Stimulated activated CD4-positive, alpha-beta T cell treated with anti-CD3 and anti-CD28 coated beads, Interleukin-15, amount 100 ng/mL, for 48 hours (primary cell): Measurements from ENCODE around the gene ANKRD9.
"Not testable (repeated sequence)": the region's sequence is repeated elsewhere in the genome, so short reads cannot be mapped to it uniquely, and the experiment has no call there.

Source experiments
- DNase-seq, 2 donors: peaks; one replicate each; pipeline ENCODE4 v3.0.0-alpha.2; 2020; ENCODE audit warnings: low read depth in 2 of 2

The ANKRD9 gene

DNA sequence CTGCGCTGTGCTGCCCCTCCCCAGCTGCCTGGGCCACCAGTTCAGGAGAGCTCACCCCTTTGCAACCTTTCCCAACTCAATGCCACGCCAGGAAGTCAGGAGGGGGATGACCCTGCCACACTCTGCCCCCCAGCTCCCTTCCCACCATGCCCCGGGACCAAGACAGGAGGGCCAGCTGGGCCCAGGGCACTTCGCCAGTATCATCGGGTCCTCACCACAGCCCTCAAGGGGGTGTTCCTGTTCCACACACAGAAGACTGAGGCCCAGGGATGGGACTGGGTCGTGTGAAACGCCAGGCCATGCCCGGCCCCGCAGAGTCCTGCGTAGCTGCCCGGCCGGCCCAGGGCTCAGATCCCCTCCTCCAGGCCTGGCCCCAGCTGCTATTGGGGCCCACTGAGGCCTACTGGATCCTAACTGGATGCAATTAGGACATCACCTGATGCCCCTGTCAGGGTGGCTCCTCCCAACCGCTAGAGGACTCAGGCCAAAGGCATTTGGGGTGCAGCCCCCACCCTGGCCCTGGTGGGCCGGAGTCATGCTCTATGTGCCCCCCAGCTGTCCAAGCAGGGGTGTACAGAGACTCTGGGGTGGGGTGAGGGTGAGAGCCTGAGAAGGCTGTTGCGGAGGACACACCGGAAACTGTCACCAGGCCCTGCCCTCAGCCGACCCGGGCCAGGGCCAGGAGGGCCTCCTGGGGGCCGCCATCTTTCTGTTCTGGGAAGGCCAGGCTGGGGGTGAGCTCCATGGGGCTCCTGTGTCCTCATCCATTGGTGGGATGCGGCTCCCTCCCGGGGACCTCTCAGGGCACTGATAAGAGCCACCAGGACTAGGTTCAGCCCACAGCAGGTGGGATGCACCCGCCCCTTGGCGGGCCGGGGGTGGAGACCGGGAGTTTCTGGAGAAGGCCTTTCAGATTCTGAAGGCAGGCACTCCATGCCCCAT lies 29.3 kb upstream of the ANKRD9 start:
- no peak for DNase-seq

DNA sequence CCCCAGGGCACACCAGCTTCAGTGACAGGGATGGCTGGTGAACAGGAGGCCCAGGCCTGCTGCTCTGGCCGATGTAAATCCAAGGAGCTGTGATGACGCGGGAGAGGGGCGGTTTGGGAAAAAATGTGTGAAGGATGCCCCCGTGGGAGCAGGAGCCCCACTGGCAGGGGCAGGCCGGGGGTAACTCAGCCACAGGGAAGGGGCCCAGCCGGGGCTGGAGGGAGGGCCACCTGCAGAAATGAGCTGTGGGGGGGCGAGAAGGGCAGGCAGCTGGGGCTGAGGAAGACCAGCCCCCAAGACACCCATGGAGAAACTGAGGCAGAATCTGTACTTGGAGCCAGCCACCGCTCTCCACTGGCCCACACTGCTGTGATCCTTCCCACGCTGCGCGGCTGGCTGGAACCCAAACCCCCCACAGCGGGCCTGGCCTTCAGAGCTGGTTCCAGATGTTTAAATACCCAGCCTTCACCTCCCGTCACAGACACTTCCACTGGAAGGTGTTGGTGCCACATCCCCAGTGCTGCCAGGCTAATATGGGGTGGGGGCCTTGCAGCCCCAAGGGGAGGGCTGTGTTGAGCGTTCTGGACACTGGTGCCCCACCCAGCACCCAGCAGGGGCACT lies 28.5 kb upstream of the ANKRD9 start:
- DNase-seq: no peak

DNA sequence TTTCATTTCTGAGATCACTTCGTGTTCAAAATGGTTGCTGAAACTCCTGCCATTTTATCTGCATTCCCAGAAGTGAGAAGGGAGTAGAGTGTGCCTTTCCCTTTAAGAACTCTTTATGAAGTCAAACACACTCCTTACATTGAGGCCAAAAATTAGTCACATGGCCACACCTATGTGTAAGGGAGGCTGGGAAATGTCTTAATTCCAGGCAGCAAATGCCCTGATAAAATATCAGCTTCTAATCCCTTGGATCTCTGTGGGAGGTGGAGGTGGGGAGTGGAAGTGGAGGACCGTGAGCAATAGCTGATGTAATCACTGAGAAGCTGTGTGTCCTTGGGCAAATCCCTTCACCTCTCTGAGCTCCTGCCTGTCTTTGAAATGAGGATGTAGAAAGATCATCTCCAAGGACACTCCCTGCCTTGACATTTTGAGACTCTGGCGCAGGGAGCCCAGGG lies 22.7 kb upstream of the ANKRD9 start:
- DNase-seq: no peak

DNA sequence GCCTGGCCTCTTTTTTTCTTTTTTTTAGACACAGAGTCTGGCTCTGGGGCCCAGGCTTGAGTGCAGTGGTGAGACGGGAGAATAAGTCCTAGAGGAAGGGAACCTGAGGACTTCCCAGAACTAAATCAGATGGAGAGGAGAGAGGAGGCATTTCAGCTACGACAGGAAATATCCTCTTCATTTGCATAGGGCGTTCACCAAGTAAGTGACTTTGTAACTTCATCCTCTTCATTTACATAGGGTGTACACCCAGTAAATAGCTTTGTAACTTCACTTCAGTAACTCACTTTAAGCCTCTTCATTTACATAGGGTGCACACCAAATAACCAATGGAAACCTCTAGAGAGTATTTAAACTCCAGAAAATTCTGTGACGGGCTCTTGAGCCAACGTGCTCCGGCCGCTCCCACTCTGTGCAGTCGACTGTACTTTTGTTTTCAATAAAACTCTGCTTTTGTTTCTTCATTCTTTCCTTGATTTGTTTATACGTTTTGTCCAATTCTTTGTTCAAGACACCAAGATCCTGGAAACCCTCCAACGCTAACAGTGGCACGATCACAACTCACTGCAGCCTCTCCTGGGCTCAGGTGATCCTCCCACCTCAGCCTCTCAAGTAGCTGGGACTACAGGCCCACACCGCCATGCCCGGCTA lies 21.4 kb upstream of the ANKRD9 start:
- no peak for DNase-seq

DNA sequence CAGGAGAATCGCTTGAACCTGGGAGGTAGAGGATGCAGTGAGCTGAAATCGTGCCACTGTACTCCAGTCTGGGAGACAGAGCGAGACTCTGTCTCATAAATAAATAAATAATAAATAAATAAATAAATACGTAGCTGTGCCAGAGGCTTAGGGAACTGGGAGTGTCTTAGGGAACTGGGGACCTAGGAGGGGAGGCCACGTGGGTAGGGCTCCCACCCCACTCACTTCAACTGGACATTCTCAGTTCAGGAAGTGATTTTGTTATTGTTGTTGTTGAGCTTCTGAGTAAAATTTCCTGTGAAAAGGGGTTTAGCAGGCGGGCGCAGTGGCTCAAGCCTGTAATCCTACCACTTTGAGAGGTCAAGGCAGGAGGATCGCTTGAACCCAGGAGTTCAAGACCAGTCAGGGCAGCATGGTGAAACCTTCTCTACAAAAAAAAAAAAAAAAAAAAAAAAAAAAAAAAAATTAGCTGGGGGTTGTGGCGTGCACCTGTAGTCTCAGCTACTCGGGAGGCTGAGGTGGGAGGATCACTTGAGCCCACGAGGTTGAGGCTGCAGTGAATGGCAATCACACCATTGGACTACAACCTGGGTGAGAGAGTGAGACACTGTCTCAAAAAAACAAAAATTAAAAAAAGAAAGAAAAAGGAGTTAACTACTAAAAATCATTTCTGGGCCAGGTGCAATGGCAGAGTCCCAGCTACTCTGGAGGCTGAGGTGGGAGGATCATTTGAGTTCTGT lies 19.0 kb upstream of the ANKRD9 start:
- DNase-seq: no peak

DNA sequence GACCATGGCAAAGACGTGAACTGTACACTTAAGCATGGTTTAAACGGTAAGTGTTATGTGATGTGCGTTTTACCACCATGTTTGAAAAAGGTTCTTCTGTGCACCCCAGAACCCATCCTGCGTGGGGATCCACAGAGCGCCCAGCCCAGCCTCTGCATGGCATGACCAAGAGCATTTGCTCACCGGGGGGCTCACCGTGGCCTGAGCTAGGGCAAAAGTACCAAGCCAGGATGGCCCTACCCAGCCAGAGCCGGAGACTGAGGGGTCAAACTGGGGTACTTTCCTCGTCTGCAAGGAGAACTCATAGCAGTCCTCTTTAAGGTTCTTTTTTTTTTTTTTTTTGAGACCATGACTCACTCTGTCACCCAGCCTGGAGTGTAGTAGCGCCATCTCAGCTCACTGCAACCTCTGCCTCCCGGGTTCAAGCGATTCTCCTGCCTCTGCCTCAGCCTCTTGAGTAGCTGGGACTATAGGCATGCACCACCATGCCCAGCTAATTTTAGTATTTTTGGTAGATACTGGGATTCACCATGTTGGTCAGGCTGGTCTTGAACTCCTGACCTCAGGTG lies 16.4 kb upstream of the ANKRD9 start:
- no peak for DNase-seq

DNA sequence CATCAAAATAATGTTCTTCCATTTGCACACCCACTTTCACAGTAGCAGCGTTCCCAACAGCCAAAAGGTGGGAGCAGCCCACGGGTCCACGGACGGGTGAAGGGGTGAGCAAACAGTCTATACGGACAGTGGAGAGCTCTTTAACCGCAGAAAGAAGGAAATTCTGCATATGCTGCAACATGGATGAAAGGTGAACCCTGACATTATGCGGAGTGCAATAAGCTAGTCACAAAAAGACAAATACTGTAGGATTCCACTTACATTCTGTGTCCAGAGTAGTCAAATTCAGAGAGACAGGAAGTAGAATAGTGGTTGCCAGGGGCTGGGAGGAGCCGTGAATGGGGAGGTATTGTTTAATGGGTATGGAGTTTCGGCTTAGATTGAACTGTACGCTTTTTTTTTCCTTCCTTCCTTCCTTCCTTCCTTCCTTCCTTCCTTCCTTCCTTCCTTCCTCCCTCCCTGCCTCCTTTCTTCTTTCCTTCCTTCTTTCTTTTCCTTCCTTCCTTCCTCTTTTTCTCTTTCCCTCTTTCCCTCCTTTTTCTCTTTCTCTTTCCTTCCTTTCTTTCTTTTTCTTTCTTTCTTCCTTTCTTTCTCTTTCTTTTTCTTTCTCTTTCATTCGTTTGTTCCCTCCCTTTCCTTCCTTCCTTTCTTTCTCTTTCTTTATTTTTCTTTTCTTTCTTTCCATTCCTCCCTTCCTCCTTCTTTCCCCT lies 15.8 kb upstream of the ANKRD9 start:
- no peak for DNase-seq

DNA sequence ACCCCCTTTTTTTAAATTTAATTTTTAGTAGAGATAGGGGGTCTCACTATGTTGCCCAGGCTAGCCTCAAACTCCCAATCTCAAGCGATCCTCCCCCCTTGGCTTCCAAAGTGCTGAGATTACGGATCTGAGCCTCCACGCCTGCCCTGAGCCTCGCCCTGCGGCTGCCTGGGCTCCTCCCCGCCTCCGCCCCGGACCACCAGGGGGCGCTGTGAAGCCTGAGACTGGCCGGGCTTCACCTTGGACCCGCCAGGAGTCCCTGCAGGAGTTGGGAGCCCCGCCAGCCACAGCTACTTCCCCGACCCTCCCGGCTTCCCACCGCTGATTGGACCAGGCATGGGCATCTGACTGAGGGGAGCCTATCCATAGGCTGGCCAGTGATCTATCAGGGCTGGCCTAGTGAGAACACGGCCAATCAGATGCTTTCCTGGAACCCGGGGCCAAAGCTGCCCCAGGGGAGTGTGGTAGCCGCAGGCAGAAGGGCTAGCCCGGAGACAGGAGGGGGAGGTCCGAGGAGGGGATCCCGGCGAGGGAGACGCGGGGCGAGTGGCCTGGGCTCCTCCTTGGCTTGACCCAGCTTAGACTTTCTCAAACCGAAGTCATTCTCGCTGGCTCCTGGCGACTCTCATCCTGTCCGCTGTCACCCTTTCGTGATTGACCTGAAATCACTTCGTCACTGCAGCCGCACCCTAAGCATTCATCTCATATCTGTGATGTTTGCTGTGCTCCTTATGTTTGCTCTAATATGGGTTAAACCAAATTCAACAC lies 15.1 kb upstream of the ANKRD9 start:
- DNase-seq: peak; percentile 95

DNA sequence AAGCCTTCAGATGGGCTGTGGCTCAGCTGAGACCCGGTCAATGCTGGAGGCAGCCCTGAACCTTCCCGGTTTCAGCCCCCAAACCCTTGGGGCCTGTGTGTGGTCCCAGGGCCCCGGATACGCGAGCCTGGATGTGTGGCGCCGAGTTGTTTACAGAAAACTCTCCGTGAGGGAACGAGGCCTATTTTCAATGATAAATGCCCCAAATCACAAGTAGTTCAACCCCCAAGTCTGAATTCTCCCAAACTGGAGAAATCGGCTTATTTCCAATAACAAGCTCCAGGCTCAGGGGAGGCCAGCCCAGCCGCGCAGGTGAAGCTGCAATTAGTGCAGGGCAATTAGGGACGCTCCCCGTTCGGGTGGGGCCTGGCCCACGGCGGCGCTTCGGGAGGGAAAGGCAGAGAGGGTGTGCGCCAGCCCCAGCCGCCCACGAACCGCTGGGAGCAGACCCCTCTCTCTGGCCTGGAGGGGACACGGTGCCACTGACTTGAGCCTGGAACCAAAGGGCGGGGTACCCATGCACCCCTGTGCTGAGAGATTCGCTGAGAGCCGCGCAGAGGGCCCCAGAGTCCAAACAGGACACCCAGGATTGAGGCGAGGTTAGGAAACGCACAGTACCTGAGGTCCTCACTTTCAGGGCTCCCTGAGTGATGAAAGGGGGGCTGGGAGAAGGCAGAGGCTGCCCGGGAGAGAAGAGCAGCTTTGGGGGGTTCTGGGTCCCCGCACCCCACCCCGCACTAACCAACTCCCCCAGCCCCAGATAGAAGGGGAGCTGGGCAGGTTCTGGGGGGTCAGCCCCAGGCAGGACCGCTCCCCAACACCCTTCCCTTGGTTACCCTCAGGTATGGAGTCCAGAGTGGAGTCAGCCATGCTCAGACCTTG lies 14.2 kb upstream of the ANKRD9 start:
- no peak for DNase-seq

DNA sequence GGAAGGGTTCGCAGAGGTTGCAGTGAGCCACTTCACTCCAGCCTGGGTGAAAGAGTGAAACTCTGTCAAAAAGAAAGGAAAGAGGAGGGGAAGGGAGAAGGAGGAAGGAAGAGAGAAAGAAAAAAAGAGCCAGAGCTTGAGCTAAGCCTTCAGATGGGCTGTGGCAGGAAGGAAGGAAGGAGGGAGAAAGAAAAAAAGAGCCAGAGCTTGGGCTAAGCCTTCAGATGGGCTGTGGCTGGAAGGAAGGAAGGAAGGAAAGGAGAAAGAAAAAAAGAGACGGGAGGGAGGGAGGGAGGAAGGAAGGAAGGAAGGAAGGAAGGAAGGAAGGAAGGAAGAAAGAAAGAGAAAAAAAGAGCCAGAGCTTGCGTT lies 13.6 kb upstream of the ANKRD9 start:
- DNase-seq: no peak

DNA sequence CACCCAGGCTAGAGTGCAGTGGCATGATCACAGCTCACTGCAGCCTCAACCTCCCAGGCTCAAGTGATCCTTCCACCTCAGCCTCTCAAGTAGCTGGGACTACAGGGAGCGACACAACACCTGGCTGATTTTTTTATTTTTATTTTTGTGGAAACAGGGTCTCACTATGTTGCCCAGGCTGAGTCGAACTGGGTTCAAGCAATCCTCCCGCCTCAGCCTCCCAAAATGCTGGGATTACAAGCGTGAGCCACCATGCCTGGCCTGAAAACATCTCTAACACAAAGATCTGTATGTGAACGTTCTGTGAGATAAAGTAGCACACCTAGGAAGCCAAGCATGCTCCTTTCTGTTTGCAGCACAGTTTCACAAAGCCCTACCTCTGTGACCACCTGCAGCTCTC lies 10.1 kb upstream of the ANKRD9 start:
- not testable (repeated sequence) for DNase-seq

DNA sequence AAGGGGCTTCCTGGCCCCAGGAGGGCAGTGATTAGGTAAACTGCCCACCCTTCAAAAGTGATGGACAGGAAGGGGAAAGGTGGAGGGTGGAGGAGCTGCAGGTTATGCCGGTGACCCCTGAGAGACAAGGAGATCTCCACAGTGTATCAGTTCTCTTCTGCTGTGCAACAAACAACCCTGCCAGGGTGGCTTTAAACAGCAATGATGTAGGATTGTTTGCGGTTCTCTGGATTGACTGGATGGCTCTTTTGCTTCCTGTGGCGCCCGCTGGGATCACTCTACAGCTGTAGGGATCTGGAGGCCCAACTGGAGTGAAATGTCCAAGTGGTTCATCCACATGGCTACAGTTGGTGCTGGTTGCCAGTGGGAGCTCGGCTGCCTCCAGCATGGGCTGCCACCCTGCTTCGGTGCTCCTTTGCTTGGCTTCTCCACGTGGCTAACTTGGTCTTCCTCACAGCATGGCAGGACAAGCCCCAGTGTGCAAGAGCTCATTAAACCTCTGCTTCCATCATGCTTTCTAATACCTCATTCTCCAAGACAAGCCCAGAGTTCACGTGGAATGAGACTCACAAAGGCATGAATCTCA lies 8.6 kb upstream of the ANKRD9 start:
- DNase-seq: no peak

DNA sequence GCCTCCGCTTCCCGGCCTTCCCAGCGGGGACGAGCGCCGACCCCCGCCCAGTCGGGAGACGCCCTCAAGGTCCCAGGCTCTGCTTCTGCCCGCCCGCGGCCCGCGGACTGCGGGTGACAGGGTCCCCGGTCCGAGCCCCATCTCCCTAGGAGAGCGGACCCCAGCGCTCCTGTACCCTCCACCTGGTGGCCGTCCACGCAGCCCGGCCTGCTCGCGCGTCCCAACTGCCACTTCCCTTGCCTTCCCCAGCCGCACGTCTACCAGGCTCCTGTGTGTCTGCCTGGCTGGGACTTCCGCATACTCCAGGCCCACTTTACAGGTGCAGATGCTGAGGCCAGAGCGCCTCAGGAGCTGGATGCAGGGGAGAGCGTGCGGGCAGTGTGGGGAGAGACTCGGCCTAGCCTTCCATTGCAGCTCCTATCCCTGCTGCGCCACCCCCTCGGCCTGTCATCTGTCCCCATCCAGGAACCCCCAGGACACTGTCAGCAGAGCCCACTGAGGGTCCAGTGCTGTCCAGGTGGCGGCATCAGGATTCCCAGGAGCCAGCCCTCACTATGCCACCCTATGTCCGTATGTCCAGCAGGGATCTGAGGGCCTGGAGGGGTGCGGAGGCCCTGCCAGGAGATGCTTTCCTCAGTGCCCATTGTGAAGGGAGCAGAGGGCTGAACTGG lies 8.0 kb upstream of the ANKRD9 start:
- DNase-seq: no peak

DNA sequence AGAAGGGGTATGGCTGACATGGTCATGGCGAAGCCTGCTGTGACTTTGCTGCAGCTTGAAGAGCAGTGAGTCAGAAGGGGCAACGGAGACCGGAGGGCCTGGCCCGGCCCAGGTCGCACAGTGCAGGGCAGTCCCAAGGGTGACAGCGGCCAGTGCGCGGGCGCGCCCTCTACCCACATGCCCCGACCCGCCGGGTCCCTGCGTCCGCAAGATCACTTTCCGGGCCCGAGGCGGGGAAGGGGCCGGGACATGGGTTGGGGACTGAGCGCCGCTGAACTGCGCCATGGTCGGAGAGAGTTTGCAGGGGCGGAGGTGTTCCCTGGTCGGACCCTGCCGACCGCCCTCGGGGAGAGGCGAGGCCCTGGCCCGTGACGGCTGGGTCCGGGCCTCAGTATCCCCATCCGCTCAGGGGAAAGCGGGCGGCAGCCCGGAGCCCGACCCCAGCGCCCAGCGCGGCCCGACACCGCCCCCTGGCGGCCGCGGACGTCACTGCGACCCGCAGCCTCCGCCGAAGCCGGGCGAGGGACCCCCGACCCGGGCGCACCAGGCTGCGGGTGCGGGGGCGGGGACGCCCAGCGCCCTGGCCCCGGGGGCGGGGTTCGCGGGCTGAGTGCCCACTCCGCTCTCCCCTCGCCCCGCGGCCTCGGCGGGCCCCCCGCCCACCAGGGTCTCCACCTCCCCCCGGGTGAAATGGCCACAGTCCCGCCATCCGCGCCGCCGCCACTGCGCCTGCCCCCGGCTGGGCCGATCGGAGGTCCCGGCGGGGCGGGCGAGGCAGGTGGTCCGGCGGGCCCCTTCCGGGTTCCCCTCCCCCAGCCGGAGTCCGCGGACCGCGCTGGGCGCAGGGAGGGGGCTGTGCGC lies 7.2 kb upstream of the ANKRD9 start:
- peak in 1 of 2 donors; percentile 52 for DNase-seq

DNA sequence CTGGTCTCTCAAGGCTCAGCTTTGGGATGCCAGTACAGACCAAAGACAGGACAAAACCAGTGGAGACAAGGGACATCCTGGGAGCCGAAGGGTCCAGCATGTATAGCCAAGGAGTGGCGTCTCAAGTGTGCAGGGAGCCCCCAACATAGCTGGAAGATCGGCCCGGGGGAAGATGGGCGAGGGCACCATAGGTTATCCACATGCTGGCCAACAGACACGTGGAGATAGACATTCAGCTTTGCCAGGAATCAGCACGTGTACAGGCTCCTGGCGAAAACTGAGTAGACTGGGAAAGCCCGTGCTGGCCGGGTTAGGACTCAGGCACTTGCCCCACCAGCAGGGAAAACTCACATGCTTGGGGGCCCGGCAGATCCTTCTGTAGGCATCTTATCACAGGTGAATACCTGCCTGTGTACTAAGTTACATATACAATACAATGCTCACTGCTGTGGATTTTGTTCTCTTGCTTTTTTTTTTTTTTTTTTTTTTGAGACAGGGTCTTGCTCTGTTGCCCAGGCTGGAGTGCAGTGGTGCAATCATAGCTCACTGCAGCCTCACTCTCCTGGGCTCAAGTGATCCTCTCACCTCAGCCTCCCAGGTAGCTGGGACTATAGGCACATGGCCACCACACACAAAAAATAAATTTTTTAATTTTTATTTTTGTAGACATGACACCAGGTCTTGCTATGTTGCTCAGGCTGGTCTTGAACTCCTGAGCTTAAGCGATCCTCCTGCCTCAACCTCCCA lies 5.6 kb upstream of the ANKRD9 start:
- DNase-seq: no peak

DNA sequence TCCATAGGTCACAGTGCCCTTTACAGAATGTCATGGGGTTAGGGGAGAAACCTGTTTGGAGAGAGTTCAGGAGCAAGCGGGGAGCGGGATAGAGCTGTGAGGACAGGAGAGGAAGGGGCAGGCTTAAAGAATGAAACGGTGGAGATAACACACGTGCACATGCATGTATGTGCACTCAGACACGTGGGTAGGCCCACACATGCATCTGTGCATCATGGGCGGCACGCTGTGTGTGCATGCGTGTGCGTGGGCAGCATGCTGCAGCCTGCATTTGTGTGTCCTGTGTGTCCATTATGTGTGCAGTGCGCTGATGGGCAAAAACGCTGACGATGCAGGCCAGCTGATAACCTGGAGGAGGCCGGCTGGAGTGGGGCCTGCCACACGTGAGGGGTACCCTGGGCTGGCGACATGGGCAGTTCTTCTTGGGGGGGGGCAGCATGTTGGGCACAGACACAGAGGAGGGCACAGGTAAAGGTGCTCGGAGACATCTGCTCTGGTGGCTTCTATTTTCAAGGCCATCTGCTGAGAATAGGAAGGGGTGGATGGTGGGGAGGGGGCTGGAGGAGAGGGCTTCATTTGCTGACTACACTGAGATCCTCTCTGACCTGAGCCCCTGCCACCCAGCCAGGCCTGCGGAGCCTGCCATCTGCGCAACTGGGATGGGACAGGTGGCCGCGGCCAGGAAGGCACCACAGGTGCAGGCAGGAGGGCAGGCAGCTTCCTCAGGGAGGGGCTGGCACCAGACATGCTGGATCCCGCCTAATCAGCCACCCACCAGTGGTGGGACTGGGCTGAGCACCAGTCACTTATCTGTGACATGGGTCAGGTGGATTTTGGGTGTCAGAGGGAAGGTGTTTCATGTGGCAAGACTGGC lies 4.6 kb upstream of the ANKRD9 start:
- no peak for DNase-seq
